GM12878 (cell line): ENCODE data around the gene ZSWIM9. TPM values are rescaled to one million over a fixed set of nuclear protein-coding genes. Genes with fewer than 3 reads are reported as not detected.

Experiments used
- ATAC-seq: fragments of 200-7000 bp; cut with Tn5 transposase; 3 replicates; pipeline ENCODE4 v1.9.1; 2020; ENCODE audit warnings: mild to moderate bottlenecking, moderate library complexity
- BruUV-seq: library from RNA; stranded (reverse); fragments of 400-500 nt; replicated peaks from 2 replicates; lab custom pipeline; 2021; lab: Mats Ljungman, UMichigan
- CTCF ChIA-PET: fragments of 300-600 bp; sonication (Branson Sonifier 250); formaldehyde crosslinking; extraction: SDS; loops from one replicate; lab custom pipeline; 2021; ENCODE audit warnings: inconsistent platforms; lab: Yijun Ruan, JAX
- POLR2A ChIA-PET: fragments of 350-600 bp; formaldehyde crosslinking; extraction: SDS; loops from one replicate; lab custom pipeline; 2021; ENCODE audit warnings: inconsistent platforms; lab: Charles Lee
- RAD21 ChIA-PET: fragments of 300-600 bp; sonication (Branson Sonifier 250); formaldehyde crosslinking; loops from one replicate; lab custom pipeline; 2023; ENCODE audit warnings: antibody characterized with exemption; ENCODE audit not compliant: unreplicated experiment; lab: Charles Lee
- SMC1A ChIA-PET: fragments of 300-600 bp; sonication (Branson Sonifier 250); formaldehyde crosslinking; loops from one replicate; lab custom pipeline; 2023; ENCODE audit not compliant: unreplicated experiment, uncharacterized antibody; lab: Charles Lee
- DNase-seq: peaks from one replicate; pipeline ENCODE4 v3.0.0-alpha.2; 2011; ENCODE audit warnings: low read depth, low spot score
- FAIRE-seq: peaks from 3 replicates; lab custom pipeline; 2011; peaks lifted over from hg19 to GRCh38; lab: Jason Lieb, UNC
- H2AFZ ChIP-seq: 2 replicates; pipeline ENCODE4 v1.6.0; 2011; ENCODE audit warnings: low read depth, low read length, control low read depth; ENCODE audit not compliant: control insufficient read depth
- H3K27ac ChIP-seq: 2 replicates; pipeline ENCODE4 v1.5.1; 2011; ENCODE audit warnings: control low read depth; ENCODE audit not compliant: control insufficient read depth, insufficient read depth
- H3K27me3 ChIP-seq, 2 experiments: replicated peaks in 1 of 2; 2 replicates each; pipeline versions ENCODE4 v1.6.0 to v1.6.1; 2011; ENCODE audit warnings: low read length in 1 of 2; ENCODE audit not compliant: control insufficient read depth in 2 of 2, insufficient read depth in 2 of 2
- H3K36me3 ChIP-seq, 2 experiments: 2 replicates each; pipeline ENCODE4 v1.5.1; 2011; ENCODE audit warnings: low read length in 1 of 2; ENCODE audit not compliant: control insufficient read depth in 2 of 2, insufficient read depth in 2 of 2
- H3K4me1 ChIP-seq: 2 replicates; pipeline ENCODE4 v1.6.1; 2011; ENCODE audit warnings: mild to moderate bottlenecking, low read length, moderate library complexity, mixed read lengths; ENCODE audit not compliant: control insufficient read depth, insufficient read depth
- H3K4me2 ChIP-seq: 2 replicates; pipeline ENCODE4 v1.6.0; 2011; ENCODE audit warnings: control low read depth; ENCODE audit not compliant: control insufficient read depth, insufficient read depth
- H3K4me3 ChIP-seq: fragments of 200-600 bp; sonication (generic); 2 replicates; pipeline ENCODE4 v1.5.1; 2016
- H3K79me2 ChIP-seq: 2 replicates; pipeline ENCODE4 v1.6.0; 2011; ENCODE audit warnings: low read length; ENCODE audit not compliant: control insufficient read depth, insufficient read depth
- H3K9ac ChIP-seq: 2 replicates; pipeline ENCODE4 v1.8.0; 2011; ENCODE audit warnings: low read length, control low read depth, mixed read lengths; ENCODE audit not compliant: control insufficient read depth, insufficient read depth
- H3K9me3 ChIP-seq: replicated peaks from 3 replicates; pipeline ENCODE4 v1.5.1; 2011; ENCODE audit warnings: mild to moderate bottlenecking, low read length; ENCODE audit not compliant: control insufficient read depth, insufficient read depth
- H4K20me1 ChIP-seq: 2 replicates; pipeline ENCODE4 v1.6.0; 2011; ENCODE audit not compliant: control insufficient read depth, insufficient read depth
- NR2F1 ChIP-seq: fragments of 450-650 bp; conservative IDR thresholded peaks from 2 replicates; pipeline ENCODE4 v1.6.1; 2017; ENCODE audit warnings: mild to moderate bottlenecking
- SREBF1 ChIP-seq: IDR thresholded peaks from 2 replicates; pipeline ENCODE4 v1.6.1; 2012; ENCODE audit warnings: mild to moderate bottlenecking, low read length
- STAT3 ChIP-seq: IDR thresholded peaks from 2 replicates; pipeline ENCODE4 v1.6.1; 2011; ENCODE audit warnings: low read depth, low read length, improper control_type of control experiment
- WGBS: methylation state at CpG from one replicate; pipeline ENCODE4 v1.1.6; 2016; ENCODE audit warnings: low lambda C conversion rate; ENCODE audit not compliant: insufficient replicate concordance, insufficient coverage; ENCODE audit errors: missing lambda C conversion rate; 5-methylcytosine and 5-hydroxymethylcytosine counted together
- in situ Hi-C: fragments of 300-500 bp; cut with MboI; formaldehyde crosslinking; loops from 9 replicates; pipeline ENCODE4 v1.14.3; 2018; ENCODE audit warnings: mixed read lengths
- intact Hi-C: fragments of 100-400 bp; cut with micrococcal nuclease; formaldehyde crosslinking; loops from one replicate; pipeline ENCODE4 v1.14.2; 2022; ENCODE audit not compliant: unreplicated experiment
- polyA plus RNA-seq, 11 experiments: library from polyadenylated mRNA; depleted of rRNA in 4 of 11; unstranded in 6 of 11; stranded (reverse) in 5 of 11; fragments of >200 nt; fragmentation: Nextera tagmentation in 4 of 11; fragmentation: Illumina TruSeq in 1 of 11; extraction: Ambion mirVana in 4 of 11; extraction: Trizol in 1 of 11; gene quantifications; 1 replicate in 1 of 11; 2 replicates in 10 of 11; pipeline versions ENCODE4 v1.2.1 to v1.2.3, GENCODE V29; 2011 to 2016; ENCODE audit warnings: inconsistent platforms in 2 of 11, missing spikeins in 2 of 11, low read depth in 1 of 11
- total RNA-seq, 4 experiments: library from RNA; depleted of rRNA in 3 of 4; stranded (reverse); fragments of >200 nt in 3 of 4; fragmentation: Illumina TruSeq in 1 of 4; extraction: Trizol in 1 of 4; gene quantifications; 2 replicates each; pipeline versions ENCODE4 v1.2.1 to v1.2.3, GENCODE V29; 2013 to 2021
- TF ChIP-seq, protein P1 (sequence below): fragments of 450-650 bp; formaldehyde crosslinking; IDR thresholded peaks from 2 replicates; pipeline ENCODE4 v1.5.0; 2022; ENCODE audit warnings: mild to moderate bottlenecking, missing genetic modification characterization

Gene ZSWIM9
- total and polyA plus RNA-seq, 10 of the 15 experiments (the other 5 are each of a cell fraction or from before 2014, with no cell fraction given) = 0.29 to 6.2 (median 1.4) TPM; not detected in 1

- ChIA-PET POLR2A (interaction anchor here (0.7 kb wide), 1 partner anchor 140 kb away, joined by 3 read pairs; no protein-coding TSS in a partner anchor), RAD21 (no interaction called here), SMC1A (no interaction called here), CTCF (no interaction called here)
- DNase-seq = no peak
- H3K36me3 ChIP-seq = peaks cover 0 to 3% of the 10 kb centered on the region in 2 experiments; a peak in 1 of 4 replicates
- peaks cover 2% of the 10 kb centered on the region; the same call in 2 of the 3 replicates for H3K9me3 ChIP-seq
- H3K4me3 ChIP-seq = no peak overlapping the region
- TF ChIP-seq SREBF1 (no peak), STAT3 (no peak), NR2F1 (no peak)
- TF ChIP-seq, protein P1, sequence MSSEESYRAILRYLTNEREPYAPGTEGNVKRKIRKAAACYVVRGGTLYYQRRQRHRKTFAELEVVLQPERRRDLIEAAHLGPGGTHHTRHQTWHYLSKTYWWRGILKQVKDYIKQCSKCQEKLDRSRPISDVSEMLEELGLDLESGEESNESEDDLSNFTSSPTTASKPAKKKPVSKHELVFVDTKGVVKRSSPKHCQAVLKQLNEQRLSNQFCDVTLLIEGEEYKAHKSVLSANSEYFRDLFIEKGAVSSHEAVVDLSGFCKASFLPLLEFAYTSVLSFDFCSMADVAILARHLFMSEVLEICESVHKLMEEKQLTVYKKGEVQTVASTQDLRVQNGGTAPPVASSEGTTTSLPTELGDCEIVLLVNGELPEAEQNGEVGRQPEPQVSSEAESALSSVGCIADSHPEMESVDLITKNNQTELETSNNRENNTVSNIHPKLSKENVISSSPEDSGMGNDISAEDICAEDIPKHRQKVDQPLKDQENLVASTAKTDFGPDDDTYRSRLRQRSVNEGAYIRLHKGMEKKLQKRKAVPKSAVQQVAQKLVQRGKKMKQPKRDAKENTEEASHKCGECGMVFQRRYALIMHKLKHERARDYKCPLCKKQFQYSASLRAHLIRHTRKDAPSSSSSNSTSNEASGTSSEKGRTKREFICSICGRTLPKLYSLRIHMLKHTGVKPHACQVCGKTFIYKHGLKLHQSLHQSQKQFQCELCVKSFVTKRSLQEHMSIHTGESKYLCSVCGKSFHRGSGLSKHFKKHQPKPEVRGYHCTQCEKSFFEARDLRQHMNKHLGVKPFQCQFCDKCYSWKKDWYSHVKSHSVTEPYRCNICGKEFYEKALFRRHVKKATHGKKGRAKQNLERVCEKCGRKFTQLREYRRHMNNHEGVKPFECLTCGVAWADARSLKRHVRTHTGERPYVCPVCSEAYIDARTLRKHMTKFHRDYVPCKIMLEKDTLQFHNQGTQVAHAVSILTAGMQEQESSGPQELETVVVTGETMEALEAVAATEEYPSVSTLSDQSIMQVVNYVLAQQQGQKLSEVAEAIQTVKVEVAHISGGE (CRISPR knock-in tag) = no peak
- peaks cover 12% of the 10 kb centered on the region for H3K4me1 ChIP-seq
- in situ Hi-C loops (no loop called here), intact Hi-C loops (no loop called here)
- no peak for FAIRE-seq
- no peak overlapping the region for H3K9ac ChIP-seq
- H3K4me2 ChIP-seq = no peak overlapping the region
- H4K20me1 ChIP-seq = no peaks in the 10 kb centered on the region
- H3K79me2 ChIP-seq = no peaks in the 10 kb centered on the region
- no peak overlapping the region for H3K27ac ChIP-seq
- no peak for ATAC-seq
- no peak overlapping the region for H2AFZ ChIP-seq
- BruUV-seq = no TSS peak
- H3K27me3 ChIP-seq = no peaks in the 10 kb centered on the region
- WGBS = 99% methylated on average over 33 of the region's 38 CpGs
Observed at GRCh38 chr19:48182434-48182833, 12.0 kb downstream of the ZSWIM9 start.
